Upper lobe of left lung (tissue), 4 donors: ENCODE results near the gene HIC1.

ENCODE experiments used
- CTCF ChIP-seq, 6 experiments: fragments of 450-650 bp in 4 of 6; fragments of 200-600 bp in 2 of 6; sonication (generic) in 2 of 6; IDR thresholded peaks; one replicate each; pipeline ENCODE4 v1.5.1; 2016 to 2019; ENCODE audit warnings: antibody characterized with exemption in 6 of 6
- EP300 ChIP-seq, 4 donors: sonication (generic); formaldehyde crosslinking; IDR thresholded peaks; one replicate each; pipeline ENCODE4 v1.5.1; 2017; ENCODE audit warnings: antibody characterized with exemption in 4 of 4, control low read depth in 2 of 4

DNA sequence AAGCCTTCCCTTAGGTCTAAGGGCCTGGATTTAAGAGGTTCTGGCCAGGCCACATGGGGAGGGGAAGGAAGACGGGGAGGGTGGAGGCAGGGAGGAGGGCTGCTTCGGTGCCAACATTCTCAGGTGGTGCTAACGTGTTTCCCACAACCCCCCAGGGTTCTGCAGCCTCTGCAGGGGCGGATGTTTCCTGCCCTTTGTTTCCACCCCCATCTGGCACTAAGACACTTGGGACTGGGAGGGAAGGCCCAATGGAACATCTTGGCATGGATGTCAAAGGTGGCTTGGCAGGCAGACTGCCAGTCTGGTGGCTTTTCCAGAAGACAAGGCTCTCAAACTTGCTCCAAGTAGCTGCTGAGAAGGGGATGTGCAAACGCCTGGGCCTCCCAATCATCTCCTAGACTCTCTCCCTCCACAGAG, 12.7 kb downstream of the HIC1 start:
- TF ChIP-seq CTCF (IDR thresholded peaks at IDR 0.05) = no peak
- no peak for TF ChIP-seq EP300 (IDR thresholded peaks at IDR 0.05)
